ENCODE data around the gene POLA1. TPM values are rescaled to one million over a fixed set of nuclear protein-coding genes. Genes with fewer than 3 reads are reported as not detected.

The POLA1 gene
- polyA plus RNA-seq, 1 donor: 10.4 TPM

GRCh38 chrX:25005382-25006185 lies 311.9 kb downstream of the POLA1 start:
- Histone ChIP-seq H3K27ac (ENCODE audit: low read length) (no peak overlapping the region), H3K9me3 (ENCODE audit: control insufficient read depth, low read depth, low read length) (peaks cover 5% of the 10 kb centered on the region), H3K4me1 (ENCODE audit: control insufficient read depth, insufficient read depth, low read length) (peaks cover 6% of the 10 kb centered on the region), H3K4me3 (ENCODE audit: low read length) (no peak overlapping the region), H3K27me3 (ENCODE audit: control insufficient read depth, insufficient read depth, low read length) (peaks cover 96% of the 10 kb centered on the region), H3K36me3 (ENCODE audit: control insufficient read depth, insufficient read depth, low read length) (no peaks in the 10 kb centered on the region)
- no peak for DNase-seq
- no CpG with 5 or more reads among the region's 72 CpGs for WGBS (ENCODE audit: insufficient coverage, low lambda C conversion rate)

GRCh38 chrX:25006586-25007058 lies 312.9 kb downstream of the POLA1 start:
- DNase-seq: no peak
- H3K27me3 ChIP-seq (ENCODE audit: control insufficient read depth, insufficient read depth, low read length): peaks cover 98% of the 10 kb centered on the region
- no peak overlapping the region for H3K27ac ChIP-seq (ENCODE audit: low read length)
- peaks cover 5% of the 10 kb centered on the region for H3K9me3 ChIP-seq (ENCODE audit: control insufficient read depth, low read depth, low read length)
- H3K36me3 ChIP-seq (ENCODE audit: control insufficient read depth, insufficient read depth, low read length): no peaks in the 10 kb centered on the region
- no peak overlapping the region for H3K4me3 ChIP-seq (ENCODE audit: low read length)
- no CpG with 5 or more reads among the region's 7 CpGs for WGBS (ENCODE audit: insufficient coverage, low lambda C conversion rate)
- peaks cover 6% of the 10 kb centered on the region for H3K4me1 ChIP-seq (ENCODE audit: control insufficient read depth, insufficient read depth, low read length)

- H3K4me3 ChIP-seq (ENCODE audit: low read length): no peak overlapping the region
- no peak overlapping the region for H3K27ac ChIP-seq (ENCODE audit: low read length)
- no peaks in the 10 kb centered on the region for H3K36me3 ChIP-seq (ENCODE audit: control insufficient read depth, insufficient read depth, low read length)
- DNase-seq: no peak
- peaks cover 98% of the 10 kb centered on the region for H3K27me3 ChIP-seq (ENCODE audit: control insufficient read depth, insufficient read depth, low read length)
- H3K4me1 ChIP-seq (ENCODE audit: control insufficient read depth, insufficient read depth, low read length): peaks cover 6% of the 10 kb centered on the region
- peaks cover 5% of the 10 kb centered on the region for H3K9me3 ChIP-seq (ENCODE audit: control insufficient read depth, low read depth, low read length)
- WGBS (ENCODE audit: insufficient coverage, low lambda C conversion rate): no CpG with 5 or more reads among the region's 64 CpGs
These were observed 313.6 kb downstream of the POLA1 start for GRCh38 chrX:25007059-25008053.

- no peaks in the 10 kb centered on the region for H3K36me3 ChIP-seq (ENCODE audit: control insufficient read depth, insufficient read depth, low read length)
- no peak overlapping the region for H3K27ac ChIP-seq (ENCODE audit: low read length)
- DNase-seq: no peak
- WGBS (ENCODE audit: insufficient coverage, low lambda C conversion rate): no CpG with 5 or more reads among the region's 7 CpGs
- H3K4me1 ChIP-seq (ENCODE audit: control insufficient read depth, insufficient read depth, low read length): peaks cover 2% of the 10 kb centered on the region
- peaks cover 2% of the 10 kb centered on the region for H3K9me3 ChIP-seq (ENCODE audit: control insufficient read depth, low read depth, low read length)
- H3K4me3 ChIP-seq (ENCODE audit: low read length): no peak overlapping the region
- peaks cover 96% of the 10 kb centered on the region for H3K27me3 ChIP-seq (ENCODE audit: control insufficient read depth, insufficient read depth, low read length)
These were observed 315.7 kb downstream of the POLA1 start for GRCh38 chrX:25009407-25009806.

- DNase-seq: no peak
These were observed 317.3 kb downstream of the POLA1 start for GRCh38 chrX:25010784-25011588.

GRCh38 chrX:25011589-25012432 lies 318.1 kb downstream of the POLA1 start:
- peaks cover 9% of the 10 kb centered on the region for H3K9me3 ChIP-seq (ENCODE audit: control insufficient read depth, low read depth, low read length)
- DNase-seq: no peak
- H3K27me3 ChIP-seq (ENCODE audit: control insufficient read depth, insufficient read depth, low read length): peaks cover 96% of the 10 kb centered on the region
- no peak overlapping the region for H3K4me3 ChIP-seq (ENCODE audit: low read length)
- no CpG with 5 or more reads among the region's 32 CpGs for WGBS (ENCODE audit: insufficient coverage, low lambda C conversion rate)
- no peaks in the 10 kb centered on the region for H3K4me1 ChIP-seq (ENCODE audit: control insufficient read depth, insufficient read depth, low read length)
- no peak overlapping the region for H3K27ac ChIP-seq (ENCODE audit: low read length)
- H3K36me3 ChIP-seq (ENCODE audit: control insufficient read depth, insufficient read depth, low read length): no peaks in the 10 kb centered on the region

More at GRCh38 chrX:25010784-25011588, 317.3 kb downstream of the POLA1 start:
- Histone ChIP-seq H3K9me3 (ENCODE audit: control insufficient read depth, low read depth, low read length) (peaks cover 9% of the 10 kb centered on the region), H3K4me1 (ENCODE audit: control insufficient read depth, insufficient read depth, low read length) (no peaks in the 10 kb centered on the region), H3K36me3 (ENCODE audit: control insufficient read depth, insufficient read depth, low read length) (no peaks in the 10 kb centered on the region), H3K4me3 (ENCODE audit: low read length) (no peak overlapping the region), H3K27ac (ENCODE audit: low read length) (no peak overlapping the region), H3K27me3 (ENCODE audit: control insufficient read depth, insufficient read depth, low read length) (peaks cover 96% of the 10 kb centered on the region)
- no CpG with 5 or more reads among the region's 33 CpGs for WGBS (ENCODE audit: insufficient coverage, low lambda C conversion rate)

GRCh38 chrX:25012433-25012735 lies 318.7 kb downstream of the POLA1 start:
- Histone ChIP-seq H3K27me3 (ENCODE audit: control insufficient read depth, insufficient read depth, low read length) (peaks cover 96% of the 10 kb centered on the region), H3K9me3 (ENCODE audit: control insufficient read depth, low read depth, low read length) (peaks cover 9% of the 10 kb centered on the region), H3K4me1 (ENCODE audit: control insufficient read depth, insufficient read depth, low read length) (peaks cover under 1% of the 10 kb centered on the region), H3K36me3 (ENCODE audit: control insufficient read depth, insufficient read depth, low read length) (no peaks in the 10 kb centered on the region), H3K4me3 (ENCODE audit: low read length) (no peak overlapping the region), H3K27ac (ENCODE audit: low read length) (no peak overlapping the region)
- DNase-seq: no peak
- no CpG with 5 or more reads among the region's 19 CpGs for WGBS (ENCODE audit: insufficient coverage, low lambda C conversion rate)

GRCh38 chrX:25012793-25013631 lies 319.3 kb downstream of the POLA1 start:
- no CpG with 5 or more reads among the region's 105 CpGs for WGBS (ENCODE audit: insufficient coverage, low lambda C conversion rate)
- Histone ChIP-seq H3K4me3 (ENCODE audit: low read length) (no peak overlapping the region), H3K4me1 (ENCODE audit: control insufficient read depth, insufficient read depth, low read length) (peaks cover 3% of the 10 kb centered on the region), H3K36me3 (ENCODE audit: control insufficient read depth, insufficient read depth, low read length) (no peaks in the 10 kb centered on the region), H3K27me3 (ENCODE audit: control insufficient read depth, insufficient read depth, low read length) (peaks cover 96% of the 10 kb centered on the region), H3K9me3 (ENCODE audit: control insufficient read depth, low read depth, low read length) (peaks cover 9% of the 10 kb centered on the region), H3K27ac (ENCODE audit: low read length) (no peak overlapping the region)
- no peak for DNase-seq
